Measurements from ENCODE around the gene INSL6. TPM values are rescaled to one million over a fixed set of nuclear protein-coding genes. Genes with fewer than 3 reads are reported as not detected.

Gene INSL6
- total and polyA plus RNA-seq, 10 of the 15 experiments (the other 5 are each of a cell fraction or from before 2014, with no cell fraction given) = 0.10 to 1.6 (median 0.84) TPM; not detected in 7

GRCh38 chr9:5231212-5231611, 45.8 kb upstream of the INSL6 start, which contains the start of gene INSL4:
Gene INSL4, plus strand, starts transcription at chr9:5231419. Its CDS starts 105 bp downstream, at chr9:5231524.
- Histone ChIP-seq H2AFZ (ENCODE audit: control insufficient read depth, low read depth, low read length) (no peak within 1 kb of the TSS), H3K9me3 (replicated peaks; ENCODE audit: control insufficient read depth, insufficient read depth, low read length) (no peaks in the 10 kb centered on the region), H3K27me3 (replicated peaks in 1 of 2; ENCODE audit: control insufficient read depth in 2 of 2, insufficient read depth in 2 of 2, low read length in 1 of 2) (no peaks in the 10 kb centered on the region), H3K27ac (ENCODE audit: control insufficient read depth, insufficient read depth) (no peak within 1 kb of the TSS), H3K36me3 (ENCODE audit: control insufficient read depth in 2 of 2, insufficient read depth in 2 of 2, low read length in 1 of 2) (no peaks in the 10 kb centered on the region), H3K9ac (ENCODE audit: control insufficient read depth, insufficient read depth, low read length) (no peak within 1 kb of the TSS), H3K4me3 (no peak within 1 kb of the TSS), H3K79me2 (ENCODE audit: control insufficient read depth, insufficient read depth, low read length) (no peaks in the 10 kb centered on the region), H3K4me1 (ENCODE audit: control insufficient read depth, insufficient read depth, low read length) (no peaks in the 10 kb centered on the region), H4K20me1 (ENCODE audit: control insufficient read depth, insufficient read depth) (no peaks in the 10 kb centered on the region), H3K4me2 (ENCODE audit: control insufficient read depth, insufficient read depth) (no peak within 1 kb of the TSS)
- BruUV-seq (replicated peaks) = no TSS peak
- ChIA-PET CTCF (no interaction called here), RAD21 (ENCODE audit: unreplicated experiment) (no interaction called here), SMC1A (ENCODE audit: uncharacterized antibody, unreplicated experiment) (no interaction called here), POLR2A (no interaction called here)
- ATAC-seq (no peak), DNase-seq (ENCODE audit: low read depth, low spot score) (no peak), FAIRE-seq (no peak)
- WGBS (ENCODE audit: insufficient coverage, insufficient replicate concordance, low lambda C conversion rate, missing lambda C conversion rate) = 100% methylated on average over 2 of the region's 2 CpGs
- in situ Hi-C loops (cut with MboI) (no loop called here), intact Hi-C loops (cut with micrococcal nuclease; ENCODE audit: unreplicated experiment) (no loop called here)
- no peak for TF ChIP-seq PML (IDR thresholded peaks at IDR 0.05; ENCODE audit: low read length)
- TF ChIP-seq, protein P1, sequence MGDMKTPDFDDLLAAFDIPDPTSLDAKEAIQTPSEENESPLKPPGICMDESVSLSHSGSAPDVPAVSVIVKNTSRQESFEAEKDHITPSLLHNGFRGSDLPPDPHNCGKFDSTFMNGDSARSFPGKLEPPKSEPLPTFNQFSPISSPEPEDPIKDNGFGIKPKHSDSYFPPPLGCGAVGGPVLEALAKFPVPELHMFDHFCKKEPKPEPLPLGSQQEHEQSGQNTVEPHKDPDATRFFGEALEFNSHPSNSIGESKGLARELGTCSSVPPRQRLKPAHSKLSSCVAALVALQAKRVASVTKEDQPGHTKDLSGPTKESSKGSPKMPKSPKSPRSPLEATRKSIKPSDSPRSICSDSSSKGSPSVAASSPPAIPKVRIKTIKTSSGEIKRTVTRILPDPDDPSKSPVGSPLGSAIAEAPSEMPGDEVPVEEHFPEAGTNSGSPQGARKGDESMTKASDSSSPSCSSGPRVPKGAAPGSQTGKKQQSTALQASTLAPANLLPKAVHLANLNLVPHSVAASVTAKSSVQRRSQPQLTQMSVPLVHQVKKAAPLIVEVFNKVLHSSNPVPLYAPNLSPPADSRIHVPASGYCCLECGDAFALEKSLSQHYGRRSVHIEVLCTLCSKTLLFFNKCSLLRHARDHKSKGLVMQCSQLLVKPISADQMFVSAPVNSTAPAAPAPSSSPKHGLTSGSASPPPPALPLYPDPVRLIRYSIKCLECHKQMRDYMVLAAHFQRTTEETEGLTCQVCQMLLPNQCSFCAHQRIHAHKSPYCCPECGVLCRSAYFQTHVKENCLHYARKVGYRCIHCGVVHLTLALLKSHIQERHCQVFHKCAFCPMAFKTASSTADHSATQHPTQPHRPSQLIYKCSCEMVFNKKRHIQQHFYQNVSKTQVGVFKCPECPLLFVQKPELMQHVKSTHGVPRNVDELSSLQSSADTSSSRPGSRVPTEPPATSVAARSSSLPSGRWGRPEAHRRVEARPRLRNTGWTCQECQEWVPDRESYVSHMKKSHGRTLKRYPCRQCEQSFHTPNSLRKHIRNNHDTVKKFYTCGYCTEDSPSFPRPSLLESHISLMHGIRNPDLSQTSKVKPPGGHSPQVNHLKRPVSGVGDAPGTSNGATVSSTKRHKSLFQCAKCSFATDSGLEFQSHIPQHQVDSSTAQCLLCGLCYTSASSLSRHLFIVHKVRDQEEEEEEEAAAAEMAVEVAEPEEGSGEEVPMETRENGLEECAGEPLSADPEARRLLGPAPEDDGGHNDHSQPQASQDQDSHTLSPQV (IDR thresholded peaks at IDR 0.05) = no peak
- TF ChIP-seq SRF (IDR thresholded peaks at IDR 0.05; ENCODE audit: low read depth in 2 of 2, low read length in 2 of 2) = no peak
- TF ChIP-seq SUPT20H (IDR thresholded peaks at IDR 0.05; ENCODE audit: borderline replicate concordance, control insufficient read depth, low read depth, low read length) = no peak
- TF ChIP-seq MEF2B (IDR thresholded peaks at IDR 0.05; ENCODE audit: partially characterized antibody, poor library complexity, severe bottlenecking) = no peak
- no peak for TF ChIP-seq ZNF384 (IDR thresholded peaks at IDR 0.05; ENCODE audit: borderline replicate concordance, low read depth, low read length)
- no peak for TF ChIP-seq NFXL1 (IDR thresholded peaks at IDR 0.05; ENCODE audit: borderline replicate concordance)
- no peak for TF ChIP-seq ZNF24 (IDR thresholded peaks at IDR 0.05)
- TF ChIP-seq BACH1 (IDR thresholded peaks at IDR 0.05; ENCODE audit: borderline replicate concordance) = no peak
- TF ChIP-seq SIX5 (IDR thresholded peaks at IDR 0.05; ENCODE audit: low read depth, low read length, severe bottlenecking) = no peak
- no peak for TF ChIP-seq NFIC (IDR thresholded peaks at IDR 0.05; ENCODE audit: low read depth, low read length)
- TF ChIP-seq POLR2AphosphoS5 (IDR thresholded peaks at IDR 0.05; ENCODE audit: low read length) = no peak
- TF ChIP-seq CREB1 (IDR thresholded peaks at IDR 0.05; ENCODE audit: low read depth) = no peak
- TF ChIP-seq HDAC2 (IDR thresholded peaks at IDR 0.05) = no peak
- TF ChIP-seq ATF3 (IDR thresholded peaks at IDR 0.05; ENCODE audit: borderline replicate concordance, extremely low read depth, low read depth, low read length) = no peak
- TF ChIP-seq BCL11A (IDR thresholded peaks at IDR 0.05; ENCODE audit: low read depth, low read length) = no peak
- no peak for TF ChIP-seq CUX1 (IDR thresholded peaks at IDR 0.05; ENCODE audit: insufficient replicate concordance, low read depth, low read length)

Measured in GM12878 (cell line).